GM23338 (cell line): Measurements from ENCODE around the gene MAN1C1.

Experiments used
- EZH2 ChIP-seq: fragments of 200-600 bp; sonication (generic); IDR thresholded peaks from one replicate; pipeline ENCODE4 v1.8.0; 2017; ENCODE audit warnings: antibody characterized with exemption, mild to moderate bottlenecking, low read depth; ENCODE audit not compliant: unreplicated experiment
- EZH2phosphoT487 ChIP-seq: fragments of 200-600 bp; sonication (generic); IDR thresholded peaks from one replicate; pipeline ENCODE4 v1.8.1; 2018; ENCODE audit warnings: antibody characterized with exemption; ENCODE audit not compliant: unreplicated experiment
- JUNB ChIP-seq: IDR thresholded peaks from one replicate; pipeline ENCODE4 v1.6.1; 2016; ENCODE audit warnings: antibody characterized with exemption; ENCODE audit not compliant: unreplicated experiment
- NANOG ChIP-seq: IDR thresholded peaks from 2 replicates; pipeline ENCODE4 v1.6.1; 2016; ENCODE audit warnings: antibody characterized with exemption, borderline replicate concordance
- POLR2AphosphoS5 ChIP-seq: IDR thresholded peaks from 2 replicates; pipeline ENCODE4 v1.6.1; 2016; ENCODE audit warnings: antibody characterized with exemption, low read depth
- ZNF331 ChIP-seq: fragments of 250-450 bp; sonication (Bioruptor Pico); IDR thresholded peaks from 2 replicates; pipeline ENCODE4 v1.5.0; 2020; ENCODE audit warnings: low read depth, mild to moderate bottlenecking, moderate library complexity
- TF ChIP-seq, protein P1 (sequence below), 2 experiments: fragments of 200-600 bp in 1 of 2; sonication (generic) in 1 of 2; conservative IDR thresholded peaks; 2 replicates each; pipeline versions ENCODE4 v1.5.1 to v1.6.1; 2016 to 2017; ENCODE audit warnings: antibody characterized with exemption in 2 of 2, low read depth in 2 of 2, mild to moderate bottlenecking in 2 of 2, moderate library complexity in 1 of 2
- TF ChIP-seq, protein P2 (sequence below): IDR thresholded peaks from one replicate; pipeline ENCODE4 v1.6.1; 2018; ENCODE audit warnings: antibody characterized with exemption; ENCODE audit not compliant: unreplicated experiment
- TF ChIP-seq, protein P3 (sequence below): IDR thresholded peaks from 2 replicates; pipeline ENCODE4 v1.6.1; 2016; ENCODE audit warnings: antibody characterized with exemption

DNA sequence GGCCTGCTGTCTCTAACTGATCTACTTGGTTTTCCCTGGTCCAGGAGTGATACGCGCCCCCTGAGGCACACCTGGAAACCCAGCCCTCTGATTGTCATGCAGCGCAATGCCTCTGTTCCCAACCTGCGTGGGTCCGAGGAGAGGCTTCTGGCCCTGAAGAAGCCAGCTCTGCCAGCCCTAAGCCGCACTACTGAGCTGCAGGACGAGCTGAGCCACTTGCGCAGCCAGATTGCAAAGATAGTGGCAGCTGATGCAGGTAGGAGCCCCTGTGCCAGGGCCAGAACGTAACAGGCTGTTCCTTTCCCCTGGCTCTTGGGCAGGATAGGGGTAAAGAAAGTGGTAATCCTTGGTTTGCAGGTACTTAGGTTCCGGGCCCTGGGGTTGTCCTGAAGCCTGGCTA lies 210.0 kb downstream of the MAN1C1 start:
- TF ChIP-seq, protein P1, sequence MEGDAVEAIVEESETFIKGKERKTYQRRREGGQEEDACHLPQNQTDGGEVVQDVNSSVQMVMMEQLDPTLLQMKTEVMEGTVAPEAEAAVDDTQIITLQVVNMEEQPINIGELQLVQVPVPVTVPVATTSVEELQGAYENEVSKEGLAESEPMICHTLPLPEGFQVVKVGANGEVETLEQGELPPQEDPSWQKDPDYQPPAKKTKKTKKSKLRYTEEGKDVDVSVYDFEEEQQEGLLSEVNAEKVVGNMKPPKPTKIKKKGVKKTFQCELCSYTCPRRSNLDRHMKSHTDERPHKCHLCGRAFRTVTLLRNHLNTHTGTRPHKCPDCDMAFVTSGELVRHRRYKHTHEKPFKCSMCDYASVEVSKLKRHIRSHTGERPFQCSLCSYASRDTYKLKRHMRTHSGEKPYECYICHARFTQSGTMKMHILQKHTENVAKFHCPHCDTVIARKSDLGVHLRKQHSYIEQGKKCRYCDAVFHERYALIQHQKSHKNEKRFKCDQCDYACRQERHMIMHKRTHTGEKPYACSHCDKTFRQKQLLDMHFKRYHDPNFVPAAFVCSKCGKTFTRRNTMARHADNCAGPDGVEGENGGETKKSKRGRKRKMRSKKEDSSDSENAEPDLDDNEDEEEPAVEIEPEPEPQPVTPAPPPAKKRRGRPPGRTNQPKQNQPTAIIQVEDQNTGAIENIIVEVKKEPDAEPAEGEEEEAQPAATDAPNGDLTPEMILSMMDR (conservative IDR thresholded peaks at IDR 0.05; ENCODE audit: low read depth in 2 of 2): no peak
- TF ChIP-seq POLR2AphosphoS5: no peak
- TF ChIP-seq EZH2: no peak
- TF ChIP-seq, protein P2, sequence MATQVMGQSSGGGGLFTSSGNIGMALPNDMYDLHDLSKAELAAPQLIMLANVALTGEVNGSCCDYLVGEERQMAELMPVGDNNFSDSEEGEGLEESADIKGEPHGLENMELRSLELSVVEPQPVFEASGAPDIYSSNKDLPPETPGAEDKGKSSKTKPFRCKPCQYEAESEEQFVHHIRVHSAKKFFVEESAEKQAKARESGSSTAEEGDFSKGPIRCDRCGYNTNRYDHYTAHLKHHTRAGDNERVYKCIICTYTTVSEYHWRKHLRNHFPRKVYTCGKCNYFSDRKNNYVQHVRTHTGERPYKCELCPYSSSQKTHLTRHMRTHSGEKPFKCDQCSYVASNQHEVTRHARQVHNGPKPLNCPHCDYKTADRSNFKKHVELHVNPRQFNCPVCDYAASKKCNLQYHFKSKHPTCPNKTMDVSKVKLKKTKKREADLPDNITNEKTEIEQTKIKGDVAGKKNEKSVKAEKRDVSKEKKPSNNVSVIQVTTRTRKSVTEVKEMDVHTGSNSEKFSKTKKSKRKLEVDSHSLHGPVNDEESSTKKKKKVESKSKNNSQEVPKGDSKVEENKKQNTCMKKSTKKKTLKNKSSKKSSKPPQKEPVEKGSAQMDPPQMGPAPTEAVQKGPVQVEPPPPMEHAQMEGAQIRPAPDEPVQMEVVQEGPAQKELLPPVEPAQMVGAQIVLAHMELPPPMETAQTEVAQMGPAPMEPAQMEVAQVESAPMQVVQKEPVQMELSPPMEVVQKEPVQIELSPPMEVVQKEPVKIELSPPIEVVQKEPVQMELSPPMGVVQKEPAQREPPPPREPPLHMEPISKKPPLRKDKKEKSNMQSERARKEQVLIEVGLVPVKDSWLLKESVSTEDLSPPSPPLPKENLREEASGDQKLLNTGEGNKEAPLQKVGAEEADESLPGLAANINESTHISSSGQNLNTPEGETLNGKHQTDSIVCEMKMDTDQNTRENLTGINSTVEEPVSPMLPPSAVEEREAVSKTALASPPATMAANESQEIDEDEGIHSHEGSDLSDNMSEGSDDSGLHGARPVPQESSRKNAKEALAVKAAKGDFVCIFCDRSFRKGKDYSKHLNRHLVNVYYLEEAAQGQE: no peak
- no peak for TF ChIP-seq ZNF331 (CRISPR knock-in tag)
- no peak for TF ChIP-seq NANOG
- TF ChIP-seq JUNB: no peak
- no peak for TF ChIP-seq EZH2phosphoT487
- TF ChIP-seq, protein P3, sequence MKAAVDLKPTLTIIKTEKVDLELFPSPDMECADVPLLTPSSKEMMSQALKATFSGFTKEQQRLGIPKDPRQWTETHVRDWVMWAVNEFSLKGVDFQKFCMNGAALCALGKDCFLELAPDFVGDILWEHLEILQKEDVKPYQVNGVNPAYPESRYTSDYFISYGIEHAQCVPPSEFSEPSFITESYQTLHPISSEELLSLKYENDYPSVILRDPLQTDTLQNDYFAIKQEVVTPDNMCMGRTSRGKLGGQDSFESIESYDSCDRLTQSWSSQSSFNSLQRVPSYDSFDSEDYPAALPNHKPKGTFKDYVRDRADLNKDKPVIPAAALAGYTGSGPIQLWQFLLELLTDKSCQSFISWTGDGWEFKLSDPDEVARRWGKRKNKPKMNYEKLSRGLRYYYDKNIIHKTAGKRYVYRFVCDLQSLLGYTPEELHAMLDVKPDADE: no peak
